Stimulated activated naive CD4-positive, alpha-beta T cell (primary cell): ENCODE data around the gene DLG2.
A peak's percentile ranks its signal among the peaks of the same experiment; 100 is the strongest.

Experiments used
- DNase-seq, 6 experiments: peaks; one replicate each; lab custom pipeline; 2025; lab: John Stamatoyannopoulos, UW

Gene DLG2

GRCh38 chr11:84775503-84775902 is 851.6 kb downstream of the DLG2 start:
- no peak for DNase-seq

GRCh38 chr11:84763931-84764330 is 863.2 kb downstream of the DLG2 start:
- no peak for DNase-seq

GRCh38 chr11:84757711-84758110 is 869.4 kb downstream of the DLG2 start:
- no peak for DNase-seq

GRCh38 chr11:84751371-84751770 is 875.8 kb downstream of the DLG2 start:
- DNase-seq: peak in 2 of 6 experiments; percentile 5 to 10

- peak in 2 of 6 experiments; percentile 3 to 13 for DNase-seq
Measured at GRCh38 chr11:84747871-84748270, 879.3 kb downstream of the DLG2 start.

- DNase-seq: no peak
Measured at GRCh38 chr11:84740050-84740449, 887.1 kb downstream of the DLG2 start.

GRCh38 chr11:84724256-84724655 is 902.9 kb downstream of the DLG2 start:
- no peak for DNase-seq

- DNase-seq: no peak
Measured at GRCh38 chr11:84722583-84723108, 904.5 kb downstream of the DLG2 start.

- DNase-seq: peak in 2 of 6 experiments; percentile 35 to 58
Measured at GRCh38 chr11:84721561-84721961, 905.6 kb downstream of the DLG2 start.

- DNase-seq: peak in 4 of 6 experiments; percentile 1 to 51 (median 24)
Measured at GRCh38 chr11:84720706-84721402, 906.3 kb downstream of the DLG2 start.

- no peak for DNase-seq
Measured at GRCh38 chr11:84719935-84720577, 907.1 kb downstream of the DLG2 start.

- DNase-seq: peak in 4 of 6 experiments; percentile 8 to 45 (median 21)
Measured at GRCh38 chr11:84714316-84714780, 912.8 kb downstream of the DLG2 start.

- no peak for DNase-seq
Measured at GRCh38 chr11:84691830-84692229, 935.3 kb downstream of the DLG2 start.

GRCh38 chr11:84687433-84687832 is 939.7 kb downstream of the DLG2 start:
- DNase-seq: no peak

GRCh38 chr11:84686716-84687115 is 940.4 kb downstream of the DLG2 start:
- no peak for DNase-seq

- no peak for DNase-seq
Measured at GRCh38 chr11:84685976-84686375, 941.2 kb downstream of the DLG2 start.

- DNase-seq: no peak
Measured at GRCh38 chr11:84685149-84685548, 942.0 kb downstream of the DLG2 start.

GRCh38 chr11:84681456-84681855 is 945.7 kb downstream of the DLG2 start:
- no peak for DNase-seq

- no peak for DNase-seq
Measured at GRCh38 chr11:84675396-84676025, 951.6 kb downstream of the DLG2 start.

GRCh38 chr11:84673753-84674152 is 953.4 kb downstream of the DLG2 start:
- DNase-seq: no peak

- no peak for DNase-seq
Measured at GRCh38 chr11:84671325-84671999, 955.7 kb downstream of the DLG2 start.

GRCh38 chr11:84663731-84664130 is 963.4 kb downstream of the DLG2 start:
- no peak for DNase-seq
